OCI-LY3 (cell line): Measurements from ENCODE around the gene PGBD2.

Experiments used
- EZH2phosphoT487 ChIP-seq: fragments of 200-600 bp; shearing (Covaris generic); IDR thresholded peaks from 2 replicates; pipeline ENCODE4 v1.6.1; 2018; ENCODE audit warnings: antibody characterized with exemption, mixed run types, low read depth
- TF ChIP-seq, protein P1 (sequence below): fragments of 200-600, 300-600 bp; sonication (generic); IDR thresholded peaks from 2 replicates; pipeline ENCODE4 v1.5.1; 2014; ENCODE audit warnings: antibody characterized with exemption, low read length, low read depth

- TF ChIP-seq, protein P1, sequence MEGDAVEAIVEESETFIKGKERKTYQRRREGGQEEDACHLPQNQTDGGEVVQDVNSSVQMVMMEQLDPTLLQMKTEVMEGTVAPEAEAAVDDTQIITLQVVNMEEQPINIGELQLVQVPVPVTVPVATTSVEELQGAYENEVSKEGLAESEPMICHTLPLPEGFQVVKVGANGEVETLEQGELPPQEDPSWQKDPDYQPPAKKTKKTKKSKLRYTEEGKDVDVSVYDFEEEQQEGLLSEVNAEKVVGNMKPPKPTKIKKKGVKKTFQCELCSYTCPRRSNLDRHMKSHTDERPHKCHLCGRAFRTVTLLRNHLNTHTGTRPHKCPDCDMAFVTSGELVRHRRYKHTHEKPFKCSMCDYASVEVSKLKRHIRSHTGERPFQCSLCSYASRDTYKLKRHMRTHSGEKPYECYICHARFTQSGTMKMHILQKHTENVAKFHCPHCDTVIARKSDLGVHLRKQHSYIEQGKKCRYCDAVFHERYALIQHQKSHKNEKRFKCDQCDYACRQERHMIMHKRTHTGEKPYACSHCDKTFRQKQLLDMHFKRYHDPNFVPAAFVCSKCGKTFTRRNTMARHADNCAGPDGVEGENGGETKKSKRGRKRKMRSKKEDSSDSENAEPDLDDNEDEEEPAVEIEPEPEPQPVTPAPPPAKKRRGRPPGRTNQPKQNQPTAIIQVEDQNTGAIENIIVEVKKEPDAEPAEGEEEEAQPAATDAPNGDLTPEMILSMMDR: peak; percentile 86
- TF ChIP-seq EZH2phosphoT487: no peak
Measured at GRCh38 chr1:248906009-248906752, at the start of gene PGBD2.
